ENCODE data around the gene WDR53.
"Not testable (repeated sequence)": the region's sequence is repeated elsewhere in the genome, so short reads cannot be mapped to it uniquely, and the experiment has no call there.

Gene WDR53

DNA sequence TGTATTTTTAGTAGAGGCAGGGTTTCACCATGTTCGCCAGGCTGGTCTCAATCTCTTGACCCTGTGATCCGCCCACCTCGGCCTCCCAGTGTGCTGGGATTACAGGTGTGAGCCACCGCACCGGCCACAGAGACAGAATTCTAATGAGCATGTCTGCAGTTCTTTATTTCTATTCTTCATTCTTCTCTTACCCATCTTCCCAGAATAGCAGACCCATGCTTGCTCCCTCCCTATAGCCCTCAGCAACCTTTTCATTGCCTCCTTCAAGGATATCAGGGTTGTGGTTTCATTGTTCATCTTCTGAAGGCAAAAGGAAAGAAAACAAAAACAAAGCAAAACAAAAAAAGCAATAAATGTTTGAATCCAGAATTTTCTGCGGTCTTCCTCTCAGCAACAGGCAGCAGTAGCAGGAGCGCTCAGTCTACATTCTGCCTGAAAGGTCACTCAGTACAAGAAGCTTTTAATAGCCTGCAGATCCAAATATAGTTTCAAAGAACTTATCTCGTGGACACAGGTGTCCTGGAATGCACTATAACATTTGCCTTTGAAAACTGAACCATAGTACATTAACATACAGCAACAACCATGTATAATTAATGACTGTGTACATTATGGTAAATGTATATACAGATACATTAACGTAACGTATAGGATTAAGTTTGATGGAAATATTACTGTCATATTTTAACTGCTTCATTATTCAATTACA, 53.3 kb downstream of the WDR53 start, which contains the start of gene SMCO1:
SMCO1 (minus strand) TSS at position 434 of the 709 bp plus-strand sequence; CDS start at position 297, 137 bp downstream.
- no peak for DNase-seq

DNA sequence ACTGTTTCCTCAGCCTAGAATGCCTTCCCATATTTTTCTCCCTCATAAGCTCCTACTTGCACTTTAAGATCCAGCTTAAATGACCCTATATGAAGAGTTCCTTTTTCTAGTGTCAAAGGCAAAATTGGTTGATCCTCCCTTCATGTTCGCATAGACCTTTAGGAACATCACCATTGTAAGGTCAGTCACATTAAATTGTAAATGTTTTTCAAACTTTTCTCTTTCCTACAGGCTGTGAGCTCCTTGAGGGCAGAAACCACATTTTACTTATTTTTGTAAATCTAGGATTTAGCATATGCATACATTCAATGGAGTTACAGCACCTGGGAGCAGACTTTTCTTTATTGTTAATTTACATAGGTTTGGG, 54.0 kb downstream of the WDR53 start:
- no peak for DNase-seq

DNA sequence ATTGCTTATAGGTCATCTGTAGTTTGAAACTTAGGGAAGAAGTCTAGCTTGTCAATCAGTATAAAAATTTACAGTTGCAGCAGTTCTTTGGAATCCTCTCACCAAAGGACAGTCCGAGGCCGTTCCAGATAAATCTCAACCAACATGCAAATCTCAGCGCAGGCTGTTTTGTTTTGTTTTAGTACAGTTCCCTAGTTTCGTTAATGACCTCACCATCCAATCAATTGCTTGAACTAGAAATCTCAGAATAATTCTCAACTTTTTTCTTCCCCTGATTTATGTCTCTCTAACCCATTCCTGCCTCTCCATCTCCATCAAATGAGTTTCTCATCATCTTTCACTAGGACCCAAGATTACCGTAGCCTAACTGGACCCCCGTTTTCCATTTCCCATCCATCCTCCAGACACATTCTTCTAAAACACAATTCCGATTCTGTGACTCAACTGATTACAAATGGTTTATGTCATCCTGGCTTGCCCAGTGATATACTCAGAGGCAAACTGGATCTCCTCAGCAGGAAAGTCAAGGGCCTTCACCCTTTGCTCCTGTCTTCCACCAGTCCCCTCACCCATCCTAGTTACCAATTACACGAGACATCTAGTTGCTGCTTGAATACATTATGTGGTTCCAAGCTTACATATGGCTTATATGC, 54.5 kb downstream of the WDR53 start:
- no peak for DNase-seq

DNA sequence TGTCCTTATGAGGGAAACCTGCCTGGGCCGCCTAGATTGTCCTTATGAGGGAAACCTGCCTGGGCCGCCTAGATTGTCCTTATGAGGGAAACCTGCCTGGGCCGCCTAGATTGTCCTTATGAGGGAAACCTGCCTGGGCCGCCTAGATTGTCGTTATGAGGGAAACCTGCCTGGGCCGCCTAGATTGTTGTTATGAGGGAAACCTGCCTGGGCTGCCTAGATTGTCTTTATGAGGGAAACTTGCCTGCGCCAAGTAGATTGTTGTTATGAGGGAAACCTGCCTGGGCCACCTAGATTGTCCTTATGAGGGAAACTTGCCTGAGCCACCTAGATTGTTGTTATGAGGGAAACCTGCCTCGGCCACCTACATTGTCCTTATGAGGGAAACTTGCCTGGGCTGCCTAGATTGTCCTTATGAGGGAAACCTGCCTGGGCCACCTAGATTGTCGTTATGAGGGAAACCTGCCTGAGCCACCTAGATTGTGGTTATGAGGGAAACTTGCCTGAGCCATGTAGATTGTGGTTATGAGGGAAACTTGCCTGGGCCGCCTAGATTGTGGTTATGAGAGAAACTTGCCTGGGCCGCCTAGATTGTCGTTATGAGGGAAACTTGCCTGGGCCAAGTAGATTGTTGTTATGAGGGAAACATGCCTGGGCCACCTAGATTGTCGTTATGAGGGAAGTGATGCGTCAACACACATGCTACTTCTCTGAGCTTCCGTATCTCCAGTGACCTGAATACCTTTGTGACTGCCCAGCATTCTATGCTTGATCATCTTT, 56.5 kb downstream of the WDR53 start:
- DNase-seq: not testable (repeated sequence)

DNA sequence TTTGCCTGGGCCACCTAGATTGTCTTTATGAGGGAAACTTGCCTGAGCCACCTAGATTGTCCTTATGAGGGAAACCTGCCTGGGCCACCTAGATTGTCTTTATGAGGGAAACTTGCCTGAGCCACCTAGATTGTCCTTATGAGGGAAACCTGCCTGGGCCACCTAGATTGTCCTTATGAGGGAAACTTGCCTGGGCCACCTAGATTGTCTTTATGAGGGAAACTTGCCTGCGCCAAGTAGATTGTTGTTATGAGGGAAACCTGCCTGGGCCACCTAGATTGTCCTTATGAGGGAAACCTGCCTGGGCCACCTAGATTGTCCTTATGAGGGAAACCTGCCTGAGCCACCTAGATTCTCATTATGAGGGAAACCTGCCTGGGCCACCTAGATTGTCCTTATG, 57.2 kb downstream of the WDR53 start:
- not testable (repeated sequence) for DNase-seq

DNA sequence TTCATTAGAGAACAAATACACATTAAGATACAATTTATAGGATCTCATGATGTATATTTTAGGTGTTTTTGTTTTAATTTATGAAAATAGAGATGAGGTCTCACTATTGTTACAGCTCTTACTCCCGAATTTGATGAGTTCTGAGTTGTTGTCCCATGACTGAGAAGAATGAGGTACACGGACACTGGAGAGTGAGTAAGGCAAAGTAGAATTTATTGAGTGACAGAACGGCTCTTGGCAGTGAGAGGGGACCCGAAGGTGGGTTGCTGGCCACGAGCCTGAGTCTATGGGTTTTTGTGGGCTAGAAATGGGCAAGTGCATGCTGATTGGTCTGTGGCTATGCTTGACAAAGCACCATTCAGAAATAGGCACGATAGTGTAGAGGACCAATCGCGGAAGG, 61.7 kb downstream of the WDR53 start:
- DNase-seq: no peak

DNA sequence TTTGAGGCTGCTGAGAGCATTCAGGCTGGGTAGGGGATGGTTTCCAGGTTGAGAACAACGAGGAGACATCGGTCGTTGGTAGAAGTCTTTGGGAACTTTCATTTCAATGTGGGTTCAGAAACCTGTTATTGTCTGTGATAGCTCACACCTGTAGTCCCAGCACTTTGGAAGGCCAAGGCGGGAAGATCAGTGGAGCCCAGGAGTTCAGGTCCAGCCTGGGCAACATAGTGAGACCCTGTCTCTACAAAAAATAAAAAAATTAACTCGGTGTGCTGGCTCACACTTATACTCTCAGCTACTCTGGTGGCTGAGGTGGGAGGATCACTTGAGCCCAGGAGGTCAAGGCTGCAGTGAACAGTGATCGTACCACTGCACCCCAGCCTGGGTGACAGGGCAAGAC, 63.8 kb downstream of the WDR53 start:
- no peak for DNase-seq

Data from hippocampal formation (tissue), 2 donors.